ENCODE data around the gene PCMTD2. TPM values are rescaled to one million over a fixed set of nuclear protein-coding genes. Genes with fewer than 3 reads are reported as not detected.
"Not testable (repeated sequence)": the region's sequence is repeated elsewhere in the genome, so short reads cannot be mapped to it uniquely, and the experiment has no call there.

PCMTD2 gene
- total and polyA plus RNA-seq, 10 of the 15 experiments (the other 5 are each of a cell fraction or from before 2014, with no cell fraction given): 6.8 to 36.8 (median 16.5) TPM

DNA sequence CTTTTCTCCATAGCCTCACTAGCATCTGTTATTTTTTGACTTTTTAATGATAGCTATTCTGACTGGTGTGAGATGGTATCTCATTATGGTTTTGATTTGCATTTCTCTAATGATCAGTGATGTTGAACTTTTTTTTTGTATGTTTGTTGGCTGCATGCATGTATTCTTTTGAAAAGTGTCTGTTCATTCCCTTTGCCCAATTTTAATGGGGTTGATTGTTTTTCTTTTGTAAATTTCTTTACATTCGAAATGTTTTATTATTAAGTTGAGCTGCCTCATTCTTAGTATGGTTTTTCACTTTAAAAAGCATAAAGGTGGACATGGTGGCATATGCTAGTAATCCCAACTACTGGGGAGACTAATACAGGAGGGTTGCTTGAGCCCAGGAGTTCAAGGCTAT lies 58.2 kb downstream of the PCMTD2 start:
- H4K20me1 ChIP-seq (ENCODE audit: control insufficient read depth, insufficient read depth); ATAC-seq; H3K27ac ChIP-seq (ENCODE audit: control insufficient read depth, insufficient read depth); H2AFZ ChIP-seq (ENCODE audit: control insufficient read depth, low read depth, low read length); H3K79me2 ChIP-seq (ENCODE audit: control insufficient read depth, insufficient read depth, low read length); intact Hi-C loops (cut with micrococcal nuclease; ENCODE audit: unreplicated experiment); H3K27me3 ChIP-seq (replicated peaks in 1 of 2; ENCODE audit: control insufficient read depth in 2 of 2, insufficient read depth in 2 of 2, low read length in 1 of 2); H3K9ac ChIP-seq (ENCODE audit: control insufficient read depth, insufficient read depth, low read length); H3K9me3 ChIP-seq (replicated peaks; ENCODE audit: control insufficient read depth, insufficient read depth, low read length); RAD21 ChIA-PET (ENCODE audit: unreplicated experiment); H3K4me2 ChIP-seq (ENCODE audit: control insufficient read depth, insufficient read depth); H3K4me1 ChIP-seq (ENCODE audit: control insufficient read depth, insufficient read depth, low read length); DNase-seq (ENCODE audit: low read depth, low spot score); BruUV-seq (replicated peaks); H3K36me3 ChIP-seq (ENCODE audit: control insufficient read depth in 2 of 2, insufficient read depth in 2 of 2, low read length in 1 of 2); FAIRE-seq; POLR2A ChIA-PET; SMC1A ChIA-PET (ENCODE audit: uncharacterized antibody, unreplicated experiment); in situ Hi-C loops (cut with MboI); CTCF ChIA-PET; H3K4me3 ChIP-seq: not testable (repeated sequence)
- WGBS (ENCODE audit: insufficient coverage, insufficient replicate concordance, low lambda C conversion rate, missing lambda C conversion rate): 0% methylated on average over 1 of the region's 1 CpG

DNA sequence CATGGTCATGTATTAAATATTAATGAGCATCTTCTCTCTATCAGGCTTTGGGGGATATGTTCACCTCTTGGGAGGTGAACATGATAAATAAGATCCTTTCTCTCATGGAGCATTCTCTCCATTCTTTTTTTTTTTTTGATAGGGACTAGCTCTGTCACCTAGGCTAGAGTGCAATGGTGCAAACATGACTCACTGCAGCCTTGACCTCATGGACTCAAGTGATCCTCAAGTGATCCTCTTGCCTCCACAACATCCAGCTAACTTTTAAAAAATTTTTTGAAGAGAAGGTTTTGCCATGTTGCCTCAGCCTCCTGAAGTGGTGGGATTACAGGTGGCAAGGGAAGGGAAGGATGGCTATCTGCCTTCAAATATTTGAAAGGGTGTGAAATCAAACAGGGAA lies 59.8 kb downstream of the PCMTD2 start:
- H3K4me1 ChIP-seq (ENCODE audit: control insufficient read depth, insufficient read depth, low read length); POLR2A ChIA-PET; H3K9ac ChIP-seq (ENCODE audit: control insufficient read depth, insufficient read depth, low read length); BruUV-seq (replicated peaks); FAIRE-seq; H3K36me3 ChIP-seq (ENCODE audit: control insufficient read depth in 2 of 2, insufficient read depth in 2 of 2, low read length in 1 of 2); H3K27me3 ChIP-seq (replicated peaks in 1 of 2; ENCODE audit: control insufficient read depth in 2 of 2, insufficient read depth in 2 of 2, low read length in 1 of 2); CTCF ChIA-PET; H4K20me1 ChIP-seq (ENCODE audit: control insufficient read depth, insufficient read depth); H3K4me2 ChIP-seq (ENCODE audit: control insufficient read depth, insufficient read depth); RAD21 ChIA-PET (ENCODE audit: unreplicated experiment); SMC1A ChIA-PET (ENCODE audit: uncharacterized antibody, unreplicated experiment); H3K4me3 ChIP-seq; H3K9me3 ChIP-seq (replicated peaks; ENCODE audit: control insufficient read depth, insufficient read depth, low read length); H3K27ac ChIP-seq (ENCODE audit: control insufficient read depth, insufficient read depth); H2AFZ ChIP-seq (ENCODE audit: control insufficient read depth, low read depth, low read length); ATAC-seq; in situ Hi-C loops (cut with MboI); DNase-seq (ENCODE audit: low read depth, low spot score); intact Hi-C loops (cut with micrococcal nuclease; ENCODE audit: unreplicated experiment); H3K79me2 ChIP-seq (ENCODE audit: control insufficient read depth, insufficient read depth, low read length): not testable (repeated sequence)

DNA sequence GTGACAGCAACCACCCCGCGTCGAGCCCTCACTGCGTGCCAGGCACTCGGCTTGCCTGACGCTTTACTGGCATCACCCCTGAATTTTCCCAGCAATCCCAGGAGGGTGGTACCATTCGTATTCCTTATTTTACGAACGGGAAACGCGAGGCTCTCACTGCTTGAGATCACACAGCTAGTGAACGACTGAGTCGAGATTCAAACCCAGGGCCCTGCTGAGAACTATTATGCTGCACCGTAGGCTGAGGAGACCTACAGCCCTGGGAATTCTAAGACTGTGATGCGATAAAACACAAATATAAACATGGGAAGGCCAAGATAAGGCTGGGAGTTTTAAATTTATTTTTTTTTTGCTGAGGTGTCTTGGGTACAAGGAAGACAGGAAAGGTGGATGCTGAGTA lies 60.3 kb downstream of the PCMTD2 start:
- WGBS (ENCODE audit: insufficient coverage, insufficient replicate concordance, low lambda C conversion rate, missing lambda C conversion rate): 36% methylated on average over 9 of the region's 15 CpGs
- H3K4me3 ChIP-seq; POLR2A ChIA-PET; H3K27me3 ChIP-seq (replicated peaks in 1 of 2; ENCODE audit: control insufficient read depth in 2 of 2, insufficient read depth in 2 of 2, low read length in 1 of 2); H2AFZ ChIP-seq (ENCODE audit: control insufficient read depth, low read depth, low read length); H3K9me3 ChIP-seq (replicated peaks; ENCODE audit: control insufficient read depth, insufficient read depth, low read length); H3K36me3 ChIP-seq (ENCODE audit: control insufficient read depth in 2 of 2, insufficient read depth in 2 of 2, low read length in 1 of 2); in situ Hi-C loops (cut with MboI); intact Hi-C loops (cut with micrococcal nuclease; ENCODE audit: unreplicated experiment); H3K27ac ChIP-seq (ENCODE audit: control insufficient read depth, insufficient read depth); H4K20me1 ChIP-seq (ENCODE audit: control insufficient read depth, insufficient read depth); ATAC-seq; CTCF ChIA-PET; FAIRE-seq; SMC1A ChIA-PET (ENCODE audit: uncharacterized antibody, unreplicated experiment); H3K4me1 ChIP-seq (ENCODE audit: control insufficient read depth, insufficient read depth, low read length); DNase-seq (ENCODE audit: low read depth, low spot score); BruUV-seq (replicated peaks); H3K79me2 ChIP-seq (ENCODE audit: control insufficient read depth, insufficient read depth, low read length); H3K4me2 ChIP-seq (ENCODE audit: control insufficient read depth, insufficient read depth); H3K9ac ChIP-seq (ENCODE audit: control insufficient read depth, insufficient read depth, low read length); RAD21 ChIA-PET (ENCODE audit: unreplicated experiment): not testable (repeated sequence)

DNA sequence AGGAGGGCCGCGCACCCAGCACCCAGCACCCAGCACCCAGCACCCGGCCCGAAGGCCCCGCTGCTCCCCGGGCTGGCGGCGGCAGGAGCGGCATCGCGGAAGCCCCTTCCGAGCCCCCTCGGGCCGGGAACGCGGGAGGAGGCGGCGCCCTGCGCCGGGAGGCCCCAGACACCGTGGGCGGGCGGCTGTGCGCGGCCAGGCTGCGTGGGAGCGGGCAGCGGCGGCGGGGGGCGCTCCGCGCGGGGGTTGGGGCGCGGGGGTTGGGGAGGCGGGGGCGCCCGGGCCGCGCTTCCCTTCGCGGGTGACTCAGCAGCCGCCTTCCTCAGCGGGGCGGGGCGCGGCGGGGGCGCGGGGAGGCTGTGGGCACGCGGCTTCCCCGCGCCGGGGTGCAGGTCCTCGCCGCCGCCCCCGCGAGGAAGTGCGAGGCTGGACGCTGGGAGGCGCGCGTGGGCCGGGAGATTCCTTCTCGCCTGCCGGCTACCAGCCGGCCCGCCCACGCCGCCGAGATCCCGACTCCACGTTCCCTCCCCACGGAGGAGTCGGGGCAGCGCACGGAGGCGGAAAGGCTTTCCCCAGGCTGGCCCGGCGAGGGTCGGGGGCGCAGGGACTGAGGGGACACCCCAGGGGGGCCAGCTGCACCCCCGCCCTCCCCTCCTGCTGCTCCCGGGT lies 61.0 kb downstream of the PCMTD2 start:
- H4K20me1 ChIP-seq (ENCODE audit: control insufficient read depth, insufficient read depth); BruUV-seq (replicated peaks); H2AFZ ChIP-seq (ENCODE audit: control insufficient read depth, low read depth, low read length); SMC1A ChIA-PET (ENCODE audit: uncharacterized antibody, unreplicated experiment); H3K4me1 ChIP-seq (ENCODE audit: control insufficient read depth, insufficient read depth, low read length); RAD21 ChIA-PET (ENCODE audit: unreplicated experiment); H3K79me2 ChIP-seq (ENCODE audit: control insufficient read depth, insufficient read depth, low read length); H3K9me3 ChIP-seq (replicated peaks; ENCODE audit: control insufficient read depth, insufficient read depth, low read length); H3K4me3 ChIP-seq; intact Hi-C loops (cut with micrococcal nuclease; ENCODE audit: unreplicated experiment); H3K27me3 ChIP-seq (replicated peaks in 1 of 2; ENCODE audit: control insufficient read depth in 2 of 2, insufficient read depth in 2 of 2, low read length in 1 of 2); POLR2A ChIA-PET; H3K4me2 ChIP-seq (ENCODE audit: control insufficient read depth, insufficient read depth); H3K27ac ChIP-seq (ENCODE audit: control insufficient read depth, insufficient read depth); in situ Hi-C loops (cut with MboI); ATAC-seq; DNase-seq (ENCODE audit: low read depth, low spot score); H3K9ac ChIP-seq (ENCODE audit: control insufficient read depth, insufficient read depth, low read length); CTCF ChIA-PET; H3K36me3 ChIP-seq (ENCODE audit: control insufficient read depth in 2 of 2, insufficient read depth in 2 of 2, low read length in 1 of 2); FAIRE-seq: not testable (repeated sequence)
- 43% methylated on average over 24 of the region's 87 CpGs for WGBS (ENCODE audit: insufficient coverage, insufficient replicate concordance, low lambda C conversion rate, missing lambda C conversion rate)

Measured in GM12878 (cell line).